WTC11 (cell line): ENCODE data around the gene TOM1. TPM values are rescaled to one million over a fixed set of nuclear protein-coding genes. Genes with fewer than 3 reads are reported as not detected.

Source experiments
- ATAC-seq: fragments of 200-7000 bp; cut with Tn5 transposase; 2 replicates; pipeline ENCODE4 v1.10.0; 2021; ENCODE audit warnings: mild to moderate bottlenecking, moderate library complexity
- CTCF ChIA-PET: fragments of 300-600 bp; sonication (Branson Sonifier 250); formaldehyde crosslinking; loops from one replicate; lab custom pipeline; 2021; ENCODE audit warnings: antibody characterized with exemption; lab: Charles Lee
- POLR2A ChIA-PET: fragments of 350-600 bp; sonication (Branson Sonifier 250); formaldehyde crosslinking; loops from one replicate; lab custom pipeline; 2021; ENCODE audit warnings: antibody characterized with exemption; lab: Charles Lee
- DNase-seq: peaks from one replicate; pipeline ENCODE4 v3.0.0; 2021; ENCODE audit warnings: low spot score
- H3K27ac Mint-ChIP-seq: 2 replicates; pipeline ENCODE4 v1.8.0; 2021; ENCODE audit warnings: mixed read lengths
- H3K27me3 Mint-ChIP-seq: 2 replicates; pipeline ENCODE4 v1.8.0; 2021; ENCODE audit warnings: low read depth, mild to moderate bottlenecking, moderate library complexity, mixed read lengths
- H3K36me3 Mint-ChIP-seq: 2 replicates; pipeline ENCODE4 v1.8.0; 2021; ENCODE audit warnings: mixed read lengths
- H3K4me1 Mint-ChIP-seq: 2 replicates; pipeline ENCODE4 v1.8.0; 2022; ENCODE audit warnings: mixed read lengths
- H3K4me3 Mint-ChIP-seq: 2 replicates; pipeline ENCODE4 v1.8.0; 2021; ENCODE audit warnings: mild to moderate bottlenecking, moderate library complexity, mixed read lengths
- H3K9me3 Mint-ChIP-seq: 2 replicates; pipeline ENCODE4 v1.8.0; 2021; ENCODE audit warnings: mixed read lengths
- CREM ChIP-seq: sonication (generic); formaldehyde crosslinking; IDR thresholded peaks from 2 replicates; pipeline ENCODE4 v1.8.1; 2022; ENCODE audit warnings: mild to moderate bottlenecking, missing genetic modification reagents, moderate library complexity
- ELF4 ChIP-seq: sonication (generic); formaldehyde crosslinking; IDR thresholded peaks from 2 replicates; pipeline ENCODE4 v1.8.1; 2022; ENCODE audit warnings: low read depth, mild to moderate bottlenecking, moderate library complexity, missing genetic modification reagents
- ETV6 ChIP-seq: sonication (generic); formaldehyde crosslinking; IDR thresholded peaks from 2 replicates; pipeline ENCODE4 v1.8.1; 2022; ENCODE audit warnings: mild to moderate bottlenecking, missing genetic modification reagents
- FOXK1 ChIP-seq: sonication (generic); formaldehyde crosslinking; IDR thresholded peaks from 2 replicates; pipeline ENCODE4 v1.8.0; 2022; ENCODE audit warnings: mild to moderate bottlenecking, moderate library complexity, missing genetic modification reagents
- GABPB1 ChIP-seq: sonication (generic); formaldehyde crosslinking; IDR thresholded peaks from 2 replicates; pipeline ENCODE4 v1.8.1; 2023; ENCODE audit warnings: mild to moderate bottlenecking, missing genetic modification reagents
- JUN ChIP-seq: sonication (generic); formaldehyde crosslinking; IDR thresholded peaks from 2 replicates; pipeline ENCODE4 v1.8.0; 2023; ENCODE audit warnings: mild to moderate bottlenecking, missing genetic modification reagents
- NFYB ChIP-seq: sonication (generic); formaldehyde crosslinking; conservative IDR thresholded peaks from 2 replicates; pipeline ENCODE4 v1.8.0; 2022; ENCODE audit warnings: low read depth, missing genetic modification reagents
- NR1H2 ChIP-seq: sonication (generic); formaldehyde crosslinking; IDR thresholded peaks from 2 replicates; pipeline ENCODE4 v1.9.0; 2021; ENCODE audit warnings: mild to moderate bottlenecking, moderate library complexity, missing genetic modification reagents
- SMAD3 ChIP-seq: sonication (generic); formaldehyde crosslinking; IDR thresholded peaks from 2 replicates; pipeline ENCODE4 v1.8.0; 2022; ENCODE audit warnings: missing genetic modification reagents, mild to moderate bottlenecking, borderline replicate concordance
- SOX15 ChIP-seq: fragments of 250-450 bp; sonication (Bioruptor Pico); IDR thresholded peaks from 2 replicates; pipeline ENCODE4 v1.9.0; 2021; ENCODE audit warnings: mild to moderate bottlenecking
- SP1 ChIP-seq: sonication (generic); formaldehyde crosslinking; conservative IDR thresholded peaks from 2 replicates; pipeline ENCODE4 v1.8.1; 2022; ENCODE audit warnings: missing genetic modification reagents
- TEAD1 ChIP-seq: sonication (generic); formaldehyde crosslinking; IDR thresholded peaks from 2 replicates; pipeline ENCODE4 v1.8.0; 2022; ENCODE audit warnings: mild to moderate bottlenecking, missing genetic modification reagents
- ZNF121 ChIP-seq: sonication (generic); formaldehyde crosslinking; IDR thresholded peaks from 2 replicates; pipeline ENCODE4 v1.8.0; 2023; ENCODE audit warnings: missing genetic modification reagents
- ZNF317 ChIP-seq: sonication (generic); formaldehyde crosslinking; IDR thresholded peaks from 2 replicates; pipeline ENCODE4 v1.8.1; 2023; ENCODE audit warnings: low read depth, mild to moderate bottlenecking, moderate library complexity, missing genetic modification reagents, borderline replicate concordance
- total RNA-seq: library from RNA; stranded (reverse); gene quantifications from 3 replicates; pipeline ENCODE4 v1.2.3, GENCODE V29; 2021
- TF ChIP-seq, protein P1 (sequence below): sonication (generic); formaldehyde crosslinking; IDR thresholded peaks from 2 replicates; pipeline ENCODE4 v1.8.0; 2022; ENCODE audit warnings: mild to moderate bottlenecking, missing genetic modification reagents
- TF ChIP-seq, protein P2 (sequence below): fragments of 250-450 bp; sonication (Bioruptor Pico); IDR thresholded peaks from 2 replicates; pipeline ENCODE4 v1.8.0; 2021; ENCODE audit warnings: mild to moderate bottlenecking
- TF ChIP-seq, protein P3 (sequence below): sonication (generic); formaldehyde crosslinking; IDR thresholded peaks from 2 replicates; pipeline ENCODE4 v1.8.0; 2022; ENCODE audit warnings: mild to moderate bottlenecking, missing genetic modification reagents
- TF ChIP-seq, protein P4 (sequence below): fragments of 250-450 bp; sonication (Bioruptor Pico); IDR thresholded peaks from 2 replicates; pipeline ENCODE4 v1.9.0; 2021; ENCODE audit warnings: moderate library complexity, mild to moderate bottlenecking, inconsistent platforms, borderline replicate concordance
- TF ChIP-seq, protein P5 (sequence below): sonication (generic); formaldehyde crosslinking; IDR thresholded peaks from 2 replicates; pipeline ENCODE4 v1.8.1; 2023; ENCODE audit warnings: mild to moderate bottlenecking, missing genetic modification reagents, moderate library complexity
- TF ChIP-seq, protein P6 (sequence below): sonication (generic); formaldehyde crosslinking; IDR thresholded peaks from 2 replicates; pipeline ENCODE4 v1.8.1; 2022; ENCODE audit warnings: low read depth, mild to moderate bottlenecking, moderate library complexity, missing genetic modification reagents, borderline replicate concordance
- TF ChIP-seq, protein P7 (sequence below): sonication (generic); formaldehyde crosslinking; IDR thresholded peaks from 2 replicates; pipeline ENCODE4 v1.8.0; 2023; ENCODE audit warnings: missing genetic modification reagents, mild to moderate bottlenecking, borderline replicate concordance
- TF ChIP-seq, protein P8 (sequence below): fragments of 250-450 bp; sonication (Bioruptor Pico); IDR thresholded peaks from 2 replicates; pipeline ENCODE4 v1.9.0; 2021; ENCODE audit warnings: mild to moderate bottlenecking

The TOM1 gene
- total RNA-seq, 1 experiment from 2014 or later, result 23.5 TPM

DNA sequence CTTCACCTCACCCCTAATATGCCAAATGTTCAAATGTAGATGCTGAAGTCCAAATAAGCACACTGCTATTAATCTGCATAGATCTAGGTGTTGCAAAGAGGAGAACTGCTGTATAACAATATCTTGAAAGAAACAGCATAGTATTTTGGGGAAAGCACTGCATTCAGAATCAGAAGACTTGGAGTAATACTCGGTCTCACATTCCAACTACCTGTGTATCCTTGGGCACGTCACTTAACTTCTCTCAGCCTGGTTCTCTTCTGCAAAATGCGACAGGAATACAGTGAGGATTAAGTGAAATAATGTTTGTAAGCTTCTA, 42.7 kb upstream of the TOM1 start:
- peak overlapping the region; percentile 21; the same call in 1 of the 2 replicates for H3K27ac Mint-ChIP-seq
- no peak for DNase-seq
- TF ChIP-seq, protein P1, sequence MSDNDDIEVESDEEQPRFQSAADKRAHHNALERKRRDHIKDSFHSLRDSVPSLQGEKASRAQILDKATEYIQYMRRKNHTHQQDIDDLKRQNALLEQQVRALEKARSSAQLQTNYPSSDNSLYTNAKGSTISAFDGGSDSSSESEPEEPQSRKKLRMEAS (CRISPR knock-in tag), result no peak
- TF ChIP-seq GABPB1 (CRISPR knock-in tag), result no peak
- TF ChIP-seq ETV6, result no peak
- TF ChIP-seq, protein P2, sequence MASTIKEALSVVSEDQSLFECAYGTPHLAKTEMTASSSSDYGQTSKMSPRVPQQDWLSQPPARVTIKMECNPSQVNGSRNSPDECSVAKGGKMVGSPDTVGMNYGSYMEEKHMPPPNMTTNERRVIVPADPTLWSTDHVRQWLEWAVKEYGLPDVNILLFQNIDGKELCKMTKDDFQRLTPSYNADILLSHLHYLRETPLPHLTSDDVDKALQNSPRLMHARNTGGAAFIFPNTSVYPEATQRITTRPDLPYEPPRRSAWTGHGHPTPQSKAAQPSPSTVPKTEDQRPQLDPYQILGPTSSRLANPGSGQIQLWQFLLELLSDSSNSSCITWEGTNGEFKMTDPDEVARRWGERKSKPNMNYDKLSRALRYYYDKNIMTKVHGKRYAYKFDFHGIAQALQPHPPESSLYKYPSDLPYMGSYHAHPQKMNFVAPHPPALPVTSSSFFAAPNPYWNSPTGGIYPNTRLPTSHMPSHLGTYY (CRISPR knock-in tag), result no peak
- TF ChIP-seq, all 79 proteins: peak for 0
- H3K9me3 Mint-ChIP-seq, result no peaks in the 10 kb centered on the region
- peaks cover 3% of the 10 kb centered on the region for H3K36me3 Mint-ChIP-seq
- POLR2A ChIA-PET, result no interaction called here
- H3K4me1 Mint-ChIP-seq, result peaks cover 26% of the 10 kb centered on the region
- CTCF ChIA-PET, result interaction anchor here (1.5 to 2.9 kb wide), 2 partner anchors 26 to 106 kb away, joined by 4 to 18 read pairs; no protein-coding TSS in a partner anchor
- peak overlapping the region; percentile 81 for H3K4me3 Mint-ChIP-seq
- no peak for ATAC-seq
- H3K27me3 Mint-ChIP-seq, result 0 out of 2 replicates have a peak, but pooled peaks cover 2% of the 10 kb centered on the region

DNA sequence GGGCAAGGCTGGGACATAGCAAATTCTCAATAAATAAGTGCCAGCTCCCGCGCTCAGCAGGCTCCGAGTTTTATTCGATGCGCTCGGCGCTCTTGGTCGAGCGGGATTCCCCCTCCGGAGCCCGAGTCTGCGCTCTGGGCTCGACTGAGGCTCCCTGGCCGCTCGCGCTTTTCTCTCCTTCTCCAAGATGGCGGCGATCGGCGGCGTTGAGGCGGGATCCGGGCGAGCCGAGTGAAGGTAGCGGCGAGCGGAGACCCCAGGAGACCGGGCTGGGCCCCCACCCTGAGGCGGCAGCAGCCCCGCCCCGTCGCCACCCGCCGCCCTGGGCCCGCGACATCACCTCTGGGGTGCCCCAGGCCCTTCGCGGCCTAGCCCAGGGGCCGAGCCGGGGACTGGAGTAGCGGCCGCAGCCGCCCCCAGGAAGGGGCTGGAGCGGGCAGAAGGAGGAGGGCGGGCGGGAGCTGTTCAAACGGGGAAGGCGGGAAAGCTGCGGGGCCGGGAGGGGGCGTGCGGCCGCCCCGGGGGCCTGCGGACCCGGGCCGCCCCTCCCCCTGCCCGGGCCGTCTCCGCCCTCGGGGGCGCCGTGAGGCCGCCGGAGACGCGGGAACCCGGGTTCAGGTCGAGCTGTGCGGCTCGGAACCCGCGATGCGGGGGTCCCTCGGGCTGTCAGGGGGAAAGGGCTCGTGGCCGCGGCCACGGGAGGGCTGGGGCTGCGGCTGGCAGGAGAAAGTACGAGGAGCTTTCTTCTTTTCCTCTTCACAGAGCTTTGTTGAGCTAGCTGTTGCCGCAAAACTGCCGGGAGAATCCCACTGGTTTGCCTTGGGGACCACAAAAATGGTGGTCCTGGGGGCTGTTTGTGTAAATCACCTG, 42.1 kb upstream of the TOM1 start, which contains the start of gene HMGXB4:
Gene HMGXB4, plus strand, starts transcription at position 173 of the 870 bp plus-strand sequence. CDS start 4,898 bp downstream, outside the sequence.
- peak within 1 kb of the TSS; percentile 96 for H3K27ac Mint-ChIP-seq
- H3K9me3 Mint-ChIP-seq, result no peaks in the 10 kb centered on the region
- TF ChIP-seq SOX15 (CRISPR knock-in tag), result no peak
- TF ChIP-seq, protein P3, sequence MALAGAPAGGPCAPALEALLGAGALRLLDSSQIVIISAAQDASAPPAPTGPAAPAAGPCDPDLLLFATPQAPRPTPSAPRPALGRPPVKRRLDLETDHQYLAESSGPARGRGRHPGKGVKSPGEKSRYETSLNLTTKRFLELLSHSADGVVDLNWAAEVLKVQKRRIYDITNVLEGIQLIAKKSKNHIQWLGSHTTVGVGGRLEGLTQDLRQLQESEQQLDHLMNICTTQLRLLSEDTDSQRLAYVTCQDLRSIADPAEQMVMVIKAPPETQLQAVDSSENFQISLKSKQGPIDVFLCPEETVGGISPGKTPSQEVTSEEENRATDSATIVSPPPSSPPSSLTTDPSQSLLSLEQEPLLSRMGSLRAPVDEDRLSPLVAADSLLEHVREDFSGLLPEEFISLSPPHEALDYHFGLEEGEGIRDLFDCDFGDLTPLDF (CRISPR knock-in tag), result no peak
- TF ChIP-seq ETV6, result peak; percentile 22; the same call in 1 of the 2 replicates
- TF ChIP-seq, protein P4, sequence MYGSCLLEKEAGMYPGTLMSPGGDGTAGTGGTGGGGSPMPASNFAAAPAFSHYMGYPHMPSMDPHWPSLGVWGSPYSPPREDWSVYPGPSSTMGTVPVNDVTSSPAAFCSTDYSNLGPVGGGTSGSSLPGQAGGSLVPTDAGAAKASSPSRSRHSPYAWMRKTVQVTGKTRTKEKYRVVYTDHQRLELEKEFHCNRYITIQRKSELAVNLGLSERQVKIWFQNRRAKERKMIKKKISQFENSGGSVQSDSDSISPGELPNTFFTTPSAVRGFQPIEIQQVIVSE (CRISPR knock-in tag), result no peak
- TF ChIP-seq, protein P5, sequence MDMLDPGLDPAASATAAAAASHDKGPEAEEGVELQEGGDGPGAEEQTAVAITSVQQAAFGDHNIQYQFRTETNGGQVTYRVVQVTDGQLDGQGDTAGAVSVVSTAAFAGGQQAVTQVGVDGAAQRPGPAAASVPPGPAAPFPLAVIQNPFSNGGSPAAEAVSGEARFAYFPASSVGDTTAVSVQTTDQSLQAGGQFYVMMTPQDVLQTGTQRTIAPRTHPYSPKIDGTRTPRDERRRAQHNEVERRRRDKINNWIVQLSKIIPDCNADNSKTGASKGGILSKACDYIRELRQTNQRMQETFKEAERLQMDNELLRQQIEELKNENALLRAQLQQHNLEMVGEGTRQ (CRISPR knock-in tag), result no peak
- peak; percentile 56 for TF ChIP-seq TEAD1 (CRISPR knock-in tag)
- TF ChIP-seq ELF4 (CRISPR knock-in tag), result peak; percentile 94
- TF ChIP-seq CREM (CRISPR knock-in tag), result peak; percentile 24; the same call in 1 of the 2 replicates
- TF ChIP-seq NFYB (CRISPR knock-in tag), result no peak
- TF ChIP-seq ZNF121, result no peak
- no peak for TF ChIP-seq SMAD3 (CRISPR knock-in tag)
- TF ChIP-seq NR1H2, result peak; percentile 64; the same call in 1 of the 2 replicates
- TF ChIP-seq FOXK1 (CRISPR knock-in tag), result no peak; the same call in 1 of the 2 replicates
- peak; percentile 83; the same call in 1 of the 2 replicates for TF ChIP-seq JUN (CRISPR knock-in tag)
- TF ChIP-seq, protein P6, sequence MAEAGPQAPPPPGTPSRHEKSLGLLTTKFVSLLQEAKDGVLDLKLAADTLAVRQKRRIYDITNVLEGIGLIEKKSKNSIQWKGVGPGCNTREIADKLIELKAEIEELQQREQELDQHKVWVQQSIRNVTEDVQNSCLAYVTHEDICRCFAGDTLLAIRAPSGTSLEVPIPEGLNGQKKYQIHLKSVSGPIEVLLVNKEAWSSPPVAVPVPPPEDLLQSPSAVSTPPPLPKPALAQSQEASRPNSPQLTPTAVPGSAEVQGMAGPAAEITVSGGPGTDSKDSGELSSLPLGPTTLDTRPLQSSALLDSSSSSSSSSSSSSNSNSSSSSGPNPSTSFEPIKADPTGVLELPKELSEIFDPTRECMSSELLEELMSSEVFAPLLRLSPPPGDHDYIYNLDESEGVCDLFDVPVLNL (CRISPR knock-in tag), result peak; percentile 85; the same call in 1 of the 2 replicates
- no peak; the same call in 1 of the 2 replicates for TF ChIP-seq SP1 (CRISPR knock-in tag)
- TF ChIP-seq, protein P7, sequence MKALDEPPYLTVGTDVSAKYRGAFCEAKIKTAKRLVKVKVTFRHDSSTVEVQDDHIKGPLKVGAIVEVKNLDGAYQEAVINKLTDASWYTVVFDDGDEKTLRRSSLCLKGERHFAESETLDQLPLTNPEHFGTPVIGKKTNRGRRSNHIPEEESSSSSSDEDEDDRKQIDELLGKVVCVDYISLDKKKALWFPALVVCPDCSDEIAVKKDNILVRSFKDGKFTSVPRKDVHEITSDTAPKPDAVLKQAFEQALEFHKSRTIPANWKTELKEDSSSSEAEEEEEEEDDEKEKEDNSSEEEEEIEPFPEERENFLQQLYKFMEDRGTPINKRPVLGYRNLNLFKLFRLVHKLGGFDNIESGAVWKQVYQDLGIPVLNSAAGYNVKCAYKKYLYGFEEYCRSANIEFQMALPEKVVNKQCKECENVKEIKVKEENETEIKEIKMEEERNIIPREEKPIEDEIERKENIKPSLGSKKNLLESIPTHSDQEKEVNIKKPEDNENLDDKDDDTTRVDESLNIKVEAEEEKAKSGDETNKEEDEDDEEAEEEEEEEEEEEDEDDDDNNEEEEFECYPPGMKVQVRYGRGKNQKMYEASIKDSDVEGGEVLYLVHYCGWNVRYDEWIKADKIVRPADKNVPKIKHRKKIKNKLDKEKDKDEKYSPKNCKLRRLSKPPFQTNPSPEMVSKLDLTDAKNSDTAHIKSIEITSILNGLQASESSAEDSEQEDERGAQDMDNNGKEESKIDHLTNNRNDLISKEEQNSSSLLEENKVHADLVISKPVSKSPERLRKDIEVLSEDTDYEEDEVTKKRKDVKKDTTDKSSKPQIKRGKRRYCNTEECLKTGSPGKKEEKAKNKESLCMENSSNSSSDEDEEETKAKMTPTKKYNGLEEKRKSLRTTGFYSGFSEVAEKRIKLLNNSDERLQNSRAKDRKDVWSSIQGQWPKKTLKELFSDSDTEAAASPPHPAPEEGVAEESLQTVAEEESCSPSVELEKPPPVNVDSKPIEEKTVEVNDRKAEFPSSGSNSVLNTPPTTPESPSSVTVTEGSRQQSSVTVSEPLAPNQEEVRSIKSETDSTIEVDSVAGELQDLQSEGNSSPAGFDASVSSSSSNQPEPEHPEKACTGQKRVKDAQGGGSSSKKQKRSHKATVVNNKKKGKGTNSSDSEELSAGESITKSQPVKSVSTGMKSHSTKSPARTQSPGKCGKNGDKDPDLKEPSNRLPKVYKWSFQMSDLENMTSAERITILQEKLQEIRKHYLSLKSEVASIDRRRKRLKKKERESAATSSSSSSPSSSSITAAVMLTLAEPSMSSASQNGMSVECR (CRISPR knock-in tag), result peak; percentile 70; the same call in 1 of the 2 replicates
- TF ChIP-seq, protein P8, sequence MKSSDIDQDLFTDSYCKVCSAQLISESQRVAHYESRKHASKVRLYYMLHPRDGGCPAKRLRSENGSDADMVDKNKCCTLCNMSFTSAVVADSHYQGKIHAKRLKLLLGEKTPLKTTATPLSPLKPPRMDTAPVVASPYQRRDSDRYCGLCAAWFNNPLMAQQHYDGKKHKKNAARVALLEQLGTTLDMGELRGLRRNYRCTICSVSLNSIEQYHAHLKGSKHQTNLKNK (CRISPR knock-in tag), result no peak
- peak; percentile 51; the same call in 1 of the 2 replicates for TF ChIP-seq ZNF317 (CRISPR knock-in tag)

More for the DNA sequence above, 42.1 kb upstream of the TOM1 start, which contains the start of gene HMGXB4:
- Mint-ChIP-seq H3K27me3 (0 out of 2 replicates have a peak, but pooled peaks cover 2% of the 10 kb centered on the region), H3K36me3 (peaks cover 7% of the 10 kb centered on the region), H3K4me1 (peaks cover 26% of the 10 kb centered on the region), H3K4me3 (peak within 1 kb of the TSS; percentile 90)
- DNase-seq (peak; percentile 85), ATAC-seq (peak; percentile 77)
- CTCF ChIA-PET, result interaction anchor here (0.6 to 2.9 kb wide), 5 partner anchors 26 to 173 kb away, joined by 3 to 18 read pairs (median 4); partner anchors contain the start of gene TOM1
- POLR2A ChIA-PET, result interaction anchor here (0.5 kb wide), 1 partner anchor 772 kb away, joined by 13 read pairs; no protein-coding TSS in a partner anchor
